ENCODE measurements around the gene NACAD.
"Not testable (repeated sequence)": the region's sequence is repeated elsewhere in the genome, so short reads cannot be mapped to it uniquely, and the experiment has no call there.

NACAD gene

GRCh38 chr7:45053941-45054340 is 34.8 kb downstream of the NACAD start:
- no peak for DNase-seq (ENCODE audit: low spot score)

- no peak for DNase-seq (ENCODE audit: low spot score)
Observed at GRCh38 chr7:45053401-45053800, 35.4 kb downstream of the NACAD start.

GRCh38 chr7:45052011-45052410 is 36.8 kb downstream of the NACAD start:
- DNase-seq (ENCODE audit: low spot score): no peak

GRCh38 chr7:45050198-45050597 is 38.6 kb downstream of the NACAD start:
- DNase-seq (ENCODE audit: low spot score): no peak

- DNase-seq (ENCODE audit: low spot score): no peak
Observed at GRCh38 chr7:45048748-45049147, 40.0 kb downstream of the NACAD start.

- no peak for DNase-seq (ENCODE audit: low spot score)
Observed at GRCh38 chr7:45044338-45044737, 44.4 kb downstream of the NACAD start.

GRCh38 chr7:45039106-45039505 is 49.7 kb downstream of the NACAD start:
- no peak for DNase-seq (ENCODE audit: low spot score)

GRCh38 chr7:45037876-45038275 is 50.9 kb downstream of the NACAD start:
- no peak for DNase-seq (ENCODE audit: low spot score)

GRCh38 chr7:45036796-45037195 is 52.0 kb downstream of the NACAD start:
- no peak for DNase-seq (ENCODE audit: low spot score)

- DNase-seq (ENCODE audit: low spot score): no peak
Observed at GRCh38 chr7:45036317-45036716, 52.5 kb downstream of the NACAD start.

GRCh38 chr7:45035893-45036292 is 52.9 kb downstream of the NACAD start:
- DNase-seq (ENCODE audit: low spot score): no peak

GRCh38 chr7:45035371-45035770 is 53.4 kb downstream of the NACAD start:
- DNase-seq (ENCODE audit: low spot score): no peak

- DNase-seq (ENCODE audit: low spot score): not testable (repeated sequence)
Observed at GRCh38 chr7:45034710-45035109, 54.1 kb downstream of the NACAD start.

- DNase-seq (ENCODE audit: low spot score): no peak
Observed at GRCh38 chr7:45033931-45034290, 54.9 kb downstream of the NACAD start.

GRCh38 chr7:45033261-45033930 is 55.4 kb downstream of the NACAD start:
- DNase-seq (ENCODE audit: low spot score): no peak

GRCh38 chr7:45032421-45032820 is 56.3 kb downstream of the NACAD start:
- DNase-seq (ENCODE audit: low spot score): no peak

- no peak for DNase-seq (ENCODE audit: low spot score)
Observed at GRCh38 chr7:45031829-45032228, 56.9 kb downstream of the NACAD start.
